IMR-90 (cell line): Measurements from ENCODE around the gene CACNA1F. TPM values are rescaled to one million over a fixed set of nuclear protein-coding genes. Genes with fewer than 3 reads are reported as not detected.

Experiments
- ATAC-seq: fragments of 200-7000 bp; cut with Tn5 transposase; 2 replicates; pipeline ENCODE4 v1.9.1; 2020; ENCODE audit warnings: low read depth, mild to moderate bottlenecking, moderate library complexity
- BruUV-seq: library from RNA; stranded (reverse); fragments of 400-500 nt; replicated peaks from 2 replicates; lab custom pipeline; 2021; lab: Mats Ljungman, UMichigan
- CTCF ChIA-PET: fragments of 300-600 bp; formaldehyde crosslinking; extraction: SDS; loops from one replicate; lab custom pipeline; 2021; ENCODE audit warnings: antibody characterized with exemption; lab: Yijun Ruan, JAX
- POLR2A ChIA-PET: fragments of 300-600 bp; sonication (Branson Sonifier 250); formaldehyde crosslinking; loops from one replicate; lab custom pipeline; 2022; ENCODE audit warnings: antibody characterized with exemption; ENCODE audit not compliant: unreplicated experiment; lab: Charles Lee
- DNase-seq: peaks from one replicate; pipeline ENCODE4 v3.0.0; 2013
- H2AFZ ChIP-seq: replicated peaks from 2 replicates; pipeline ENCODE3; 2013; ENCODE audit warnings: low read length, mild to moderate bottlenecking; ENCODE audit not compliant: poor library complexity
- H2AK5ac ChIP-seq: 2 replicates; pipeline ENCODE4 v1.6.1; 2013; ENCODE audit warnings: low read depth, low read length, inconsistent platforms
- H2AK9ac ChIP-seq: replicated peaks from 2 replicates; pipeline ENCODE3; 2013; ENCODE audit warnings: mild to moderate bottlenecking, low read depth, low read length, moderate library complexity; ENCODE audit not compliant: poor library complexity
- H2BK120ac ChIP-seq: 2 replicates; pipeline ENCODE4 v1.6.1; 2013; ENCODE audit warnings: low read depth, low read length, inconsistent platforms
- H2BK15ac ChIP-seq: 3 replicates; pipeline ENCODE4 v1.6.1; 2013; ENCODE audit warnings: low read depth, low read length, inconsistent platforms
- H2BK20ac ChIP-seq: 2 replicates; pipeline ENCODE4 v1.6.1; 2013; ENCODE audit warnings: low read depth, mild to moderate bottlenecking, inconsistent platforms, low read length, moderate library complexity
- H2BK5ac ChIP-seq: 2 replicates; pipeline ENCODE4 v1.6.1; 2013; ENCODE audit warnings: mild to moderate bottlenecking, low read depth, low read length, inconsistent platforms; ENCODE audit not compliant: poor library complexity, severe bottlenecking
- H3K14ac ChIP-seq: replicated peaks from 2 replicates; pipeline ENCODE4 v1.6.1; 2013; ENCODE audit warnings: low read depth, low read length, inconsistent platforms
- H3K18ac ChIP-seq: 2 replicates; pipeline ENCODE4 v1.6.1; 2013; ENCODE audit warnings: low read depth, low read length, control low read depth
- H3K23ac ChIP-seq: 2 replicates; pipeline ENCODE4 v1.6.1; 2013; ENCODE audit warnings: low read depth, low read length, inconsistent platforms
- H3K27ac ChIP-seq: 2 replicates; pipeline ENCODE4 v1.5.1; 2013; ENCODE audit warnings: mild to moderate bottlenecking, control low read depth, low read length; ENCODE audit not compliant: insufficient read depth
- H3K27me3 ChIP-seq: 2 replicates; pipeline ENCODE4 v1.6.1; 2013; ENCODE audit warnings: low read length; ENCODE audit not compliant: control insufficient read depth, insufficient read depth
- H3K36me3 ChIP-seq: 2 replicates; pipeline ENCODE4 v1.6.1; 2013; ENCODE audit warnings: low read length, mixed read lengths; ENCODE audit not compliant: control insufficient read depth, insufficient read depth
- H3K4ac ChIP-seq: 2 replicates; pipeline ENCODE4 v1.6.1; 2013; ENCODE audit warnings: low read depth, low read length, inconsistent platforms
- H3K4me1 ChIP-seq: 2 replicates; pipeline ENCODE4 v1.6.1; 2013; ENCODE audit warnings: low read length, mixed read lengths; ENCODE audit not compliant: control insufficient read depth, insufficient read depth
- H3K4me2 ChIP-seq: 2 replicates; pipeline ENCODE4 v1.6.1; 2013; ENCODE audit warnings: low read depth, mild to moderate bottlenecking, control low read depth, low read length, moderate library complexity
- H3K4me3 ChIP-seq: 2 replicates; pipeline ENCODE4 v1.5.1; 2013; ENCODE audit warnings: low read depth, mild to moderate bottlenecking, control low read depth, low read length, moderate library complexity; ENCODE audit not compliant: insufficient read depth
- H3K56ac ChIP-seq: 2 replicates; pipeline ENCODE4 v1.6.1; 2013; ENCODE audit warnings: low read length, inconsistent platforms; ENCODE audit not compliant: insufficient read depth; ENCODE audit errors: extremely low read depth
- H3K79me1 ChIP-seq, 2 experiments: 2 replicates each; pipeline ENCODE4 v1.6.1; 2013; ENCODE audit warnings: low read length in 2 of 2, inconsistent platforms in 1 of 2, low read depth in 1 of 2
- H3K9ac ChIP-seq: 2 replicates; pipeline ENCODE4 v1.6.1; 2013; ENCODE audit warnings: low read depth, low read length, control low read depth
- H3K9me1 ChIP-seq: 2 replicates; pipeline ENCODE4 v1.6.1; 2013; ENCODE audit warnings: low read length, inconsistent platforms; ENCODE audit not compliant: insufficient read depth
- H3K9me3 ChIP-seq: 2 replicates; pipeline ENCODE4 v1.6.1; 2013; ENCODE audit warnings: low read length; ENCODE audit not compliant: control insufficient read depth, insufficient read depth
- H4K20me1 ChIP-seq: 2 replicates; pipeline ENCODE4 v1.6.1; 2013; ENCODE audit warnings: low read length, inconsistent platforms; ENCODE audit not compliant: insufficient read depth
- H4K5ac ChIP-seq: 2 replicates; pipeline ENCODE4 v1.6.1; 2013; ENCODE audit warnings: mild to moderate bottlenecking, low read depth, low read length, control low read depth
- H4K8ac ChIP-seq, 2 experiments: 2 replicates each; pipeline ENCODE4 v1.6.1; 2013; ENCODE audit warnings: low read depth in 2 of 2, low read length in 2 of 2, control low read depth in 1 of 2, inconsistent platforms in 1 of 2
- H4K91ac ChIP-seq: 2 replicates; pipeline ENCODE4 v1.6.1; 2013; ENCODE audit warnings: low read depth, low read length, inconsistent platforms; ENCODE audit not compliant: insufficient read depth
- BHLHE40 ChIP-seq: fragments of 150-350 bp; IDR thresholded peaks from 2 replicates; pipeline ENCODE4 v1.6.1; 2016; ENCODE audit warnings: mild to moderate bottlenecking, low read depth, low read length
- CEBPB ChIP-seq: IDR thresholded peaks from 2 replicates; pipeline ENCODE4 v1.6.1; 2012; ENCODE audit warnings: low read depth, low read length, improper control_type of control experiment
- CHD1 ChIP-seq: IDR thresholded peaks from 2 replicates; pipeline ENCODE4 v1.6.1; 2012; ENCODE audit warnings: low read depth, low read length, improper control_type of control experiment
- CTCF ChIP-seq: conservative IDR thresholded peaks from 2 replicates; pipeline ENCODE4 v1.5.1; 2012; ENCODE audit warnings: mild to moderate bottlenecking, low read depth, low read length, improper control_type of control experiment
- ELK1 ChIP-seq: fragments of 150-350 bp; IDR thresholded peaks from 2 replicates; pipeline ENCODE4 v1.6.1; 2016; ENCODE audit warnings: low read depth, mild to moderate bottlenecking, low read length, moderate library complexity, borderline replicate concordance
- FOS ChIP-seq: fragments of 150-350 bp; IDR thresholded peaks from 2 replicates; pipeline ENCODE4 v1.6.1; 2016; ENCODE audit warnings: low read depth, low read length
- MAFK ChIP-seq: IDR thresholded peaks from 2 replicates; pipeline ENCODE4 v1.6.1; 2012; ENCODE audit warnings: low read depth, low read length, improper control_type of control experiment
- MAZ ChIP-seq: IDR thresholded peaks from 2 replicates; pipeline ENCODE4 v1.6.1; 2012; ENCODE audit warnings: low read depth, mild to moderate bottlenecking, low read length, improper control_type of control experiment, moderate library complexity, borderline replicate concordance
- MXI1 ChIP-seq: IDR thresholded peaks from 2 replicates; pipeline ENCODE4 v1.6.1; 2012; ENCODE audit warnings: low read depth, mild to moderate bottlenecking, low read length, moderate library complexity, borderline replicate concordance
- NFE2L2 ChIP-seq: fragments of 150-350 bp; IDR thresholded peaks from 2 replicates; pipeline ENCODE4 v1.6.1; 2016; ENCODE audit warnings: low read depth, mild to moderate bottlenecking, low read length
- POLR2A ChIP-seq: IDR thresholded peaks from 2 replicates; pipeline ENCODE4 v1.6.1; 2012; ENCODE audit warnings: mild to moderate bottlenecking, low read depth, low read length
- RAD21 ChIP-seq: IDR thresholded peaks from 2 replicates; pipeline ENCODE4 v1.6.1; 2012; ENCODE audit warnings: low read length, improper control_type of control experiment
- RCOR1 ChIP-seq: IDR thresholded peaks from 2 replicates; pipeline ENCODE4 v1.6.1; 2012; ENCODE audit warnings: mild to moderate bottlenecking, low read length, improper control_type of control experiment; ENCODE audit not compliant: insufficient replicate concordance
- RFX5 ChIP-seq: IDR thresholded peaks from 2 replicates; pipeline ENCODE4 v1.8.0; 2012; ENCODE audit warnings: low read depth, mild to moderate bottlenecking, low read length, moderate library complexity
- SMC3 ChIP-seq: fragments of 150-350 bp; IDR thresholded peaks from 2 replicates; pipeline ENCODE4 v1.6.1; 2016; ENCODE audit warnings: low read depth, mild to moderate bottlenecking, antibody characterized with exemption, low read length, moderate library complexity
- USF2 ChIP-seq: fragments of 150-350 bp; IDR thresholded peaks from 2 replicates; pipeline ENCODE4 v1.6.1; 2017; ENCODE audit warnings: mild to moderate bottlenecking, antibody characterized with exemption, low read length, low read depth
- WGBS, 2 experiments: methylation state at CpG; one replicate each; pipeline versions ENCODE4 v1.1.5 to v1.1.7; 2013; ENCODE audit warnings: missing lambda C conversion rate in 2 of 2; ENCODE audit not compliant: insufficient read length in 1 of 2; ENCODE audit errors: extremely low coverage in 2 of 2; 5-methylcytosine and 5-hydroxymethylcytosine counted together
- dilution Hi-C: fragments of 300-500 bp; cut with HindIII; formaldehyde crosslinking; loops from one replicate; pipeline ENCODE4 v1.14.3; 2018; ENCODE audit warnings: low sequenced_read_pairs; ENCODE audit not compliant: unreplicated experiment
- in situ Hi-C: fragments of 300-500 bp; cut with MboI; formaldehyde crosslinking; loops from 3 replicates; pipeline ENCODE4 v1.14.3; 2019; ENCODE audit warnings: low sequenced_read_pairs, inconsistent platforms, mixed read lengths
- intact Hi-C: fragments of 100-400 bp; cut with micrococcal nuclease; formaldehyde crosslinking; loops from 2 replicates; pipeline ENCODE4 v1.10.0; 2022
- polyA plus RNA-seq, 3 experiments: library from polyadenylated mRNA; depleted of rRNA; stranded (reverse); fragments of >200 nt; gene quantifications; 2 replicates each; pipeline ENCODE4 v1.2.3, GENCODE V29; 2012; ENCODE audit warnings: low replicate concordance in 1 of 3
- total RNA-seq: library from RNA; depleted of rRNA; stranded (reverse); fragments of >200 nt; gene quantifications from 2 replicates; pipeline ENCODE4 v1.2.3, GENCODE V29; 2012

The CACNA1F gene
- total and polyA plus RNA-seq, 2 of the 4 experiments (the other 2 are of a cell fraction): not detected

- no peaks in the 10 kb centered on the region for H3K4me1 ChIP-seq
- no peak overlapping the region for H3K4ac ChIP-seq
- no peaks in the 10 kb centered on the region for H3K9me3 ChIP-seq
- H3K4me3 ChIP-seq: no peak overlapping the region
- H3K4me2 ChIP-seq: no peak overlapping the region
- H4K8ac ChIP-seq: no peak overlapping the region
- ChIA-PET CTCF (interaction anchor here (1.2 kb wide), 1 partner anchor 10 kb away, joined by 3 read pairs; no protein-coding TSS in a partner anchor), POLR2A (no interaction called here)
- no peak overlapping the region for H3K14ac ChIP-seq
- no peaks in the 10 kb centered on the region; a peak in 1 of 4 replicates for H3K79me1 ChIP-seq
- intact Hi-C loops (loop anchor here (2.0 to 5.0 kb wide), 2 partner anchors 76 to 559 kb away; partner anchors contain the start of gene PPP1R3F), dilution Hi-C loops (no loop called here), in situ Hi-C loops (no loop called here)
- H2AK5ac ChIP-seq: no peak overlapping the region
- 78% methylated on average over 6 of the region's 10 CpGs; no CpG with 5 or more reads in 1 of the 2 experiments for WGBS, 2 experiments
- H3K27ac ChIP-seq: no peak overlapping the region
- no peak overlapping the region for H2AFZ ChIP-seq
- H3K56ac ChIP-seq: no peak overlapping the region
- DNase-seq: peak; percentile 25
- no peak for ATAC-seq
- no peak overlapping the region for H2BK120ac ChIP-seq
- H4K5ac ChIP-seq: no peak overlapping the region
- no peak overlapping the region for H3K18ac ChIP-seq
- H3K36me3 ChIP-seq: no peaks in the 10 kb centered on the region
- BruUV-seq: no TSS peak
- no peaks in the 10 kb centered on the region for H4K20me1 ChIP-seq
- H3K9ac ChIP-seq: no peak overlapping the region
- no peak overlapping the region for H2BK15ac ChIP-seq
- no peak overlapping the region for H3K23ac ChIP-seq
- TF ChIP-seq CHD1 (no peak), FOS (no peak), CEBPB (no peak), CTCF (peak; percentile 41), MAZ (no peak), RFX5 (no peak), BHLHE40 (no peak), MXI1 (no peak), POLR2A (no peak), SMC3 (no peak), MAFK (no peak), ELK1 (no peak), RCOR1 (no peak), NFE2L2 (no peak), RAD21 (peak; percentile 31; the same call in 1 of the 2 replicates), USF2 (no peak)
- H2BK20ac ChIP-seq: no peak overlapping the region
- no peaks in the 10 kb centered on the region for H3K9me1 ChIP-seq
- H3K27me3 ChIP-seq: peaks cover 2% of the 10 kb centered on the region; the same call in 1 of the 2 replicates
- no peak overlapping the region for H4K91ac ChIP-seq
- no peak overlapping the region for H2BK5ac ChIP-seq
- H2AK9ac ChIP-seq: no peak overlapping the region
Observed at GRCh38 chrX:49192722-49193328, 40.3 kb downstream of the CACNA1F start.
